Measurements from ENCODE around the gene TSKU. TPM values are rescaled to one million over a fixed set of nuclear protein-coding genes. Genes with fewer than 3 reads are reported as not detected.

TSKU gene
- total and polyA plus RNA-seq, 2 donors (not counting 1 experiment from before 2014, with no cell fraction given): 5.0 to 10.6 TPM

DNA sequence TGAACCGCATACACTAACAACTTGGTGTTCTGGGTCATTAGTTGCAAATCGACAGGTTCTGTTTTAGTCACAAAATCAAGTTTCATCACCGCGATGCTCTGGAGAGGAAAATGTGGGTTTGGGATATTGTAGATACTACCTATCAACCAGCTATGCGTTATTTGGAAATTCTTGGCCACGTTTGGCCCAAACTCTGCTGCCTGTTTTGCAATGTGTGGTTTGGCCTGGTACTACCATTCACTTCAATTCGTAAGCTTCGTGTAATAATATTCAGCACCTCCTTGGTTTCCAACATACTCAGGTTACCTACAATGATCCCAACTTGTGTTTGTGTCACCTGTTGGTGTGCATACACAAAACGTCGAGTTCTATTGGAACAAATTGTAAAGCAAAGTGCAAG lies 61.4 kb downstream of the TSKU start:
- DNase-seq (ENCODE audit: low read depth in 2 of 2): no peak
- Histone ChIP-seq H3K27me3 (ENCODE audit: control insufficient read depth, insufficient read depth, low read length) (peaks cover 14% of the 10 kb centered on the region), H3K4me3 (replicated peaks in 1 of 4; ENCODE audit: control extremely low read depth in 1 of 4, insufficient read depth in 1 of 4, low read depth in 3 of 4, low read length in 4 of 4) (no peak overlapping the region), H3K4me2 (ENCODE audit: extremely low read depth, insufficient read depth, low read length) (no peak overlapping the region), H3K9ac (ENCODE audit: insufficient read depth, low read length) (no peak overlapping the region), H2AFZ (ENCODE audit: low read length) (no peak overlapping the region), H3K27ac (ENCODE audit: insufficient read depth, low read length) (no peak overlapping the region), H4K20me1 (ENCODE audit: control insufficient read depth, extremely low read depth, insufficient read depth, low read length) (no peaks in the 10 kb centered on the region), H3K36me3 (ENCODE audit: control insufficient read depth, insufficient read depth, low read length) (no peaks in the 10 kb centered on the region), H3K9me3 (ENCODE audit: control insufficient read depth, insufficient read depth, low read depth, low read length) (no peaks in the 10 kb centered on the region), H3K4me1 (ENCODE audit: control insufficient read depth, extremely low read depth, insufficient read depth, low read length) (no peaks in the 10 kb centered on the region), H3K79me2 (ENCODE audit: control insufficient read depth, insufficient read depth, low read length) (no peaks in the 10 kb centered on the region)
- TF ChIP-seq CTCF (conservative IDR thresholded peaks at IDR 0.05 in 1 of 2, IDR thresholded peaks at IDR 0.05 in 1 of 2; ENCODE audit: low read depth in 1 of 2, low read length in 2 of 2) (no peak), EZH2 (IDR thresholded peaks at IDR 0.05; ENCODE audit: low read length, missing control alignments) (no peak)

DNA sequence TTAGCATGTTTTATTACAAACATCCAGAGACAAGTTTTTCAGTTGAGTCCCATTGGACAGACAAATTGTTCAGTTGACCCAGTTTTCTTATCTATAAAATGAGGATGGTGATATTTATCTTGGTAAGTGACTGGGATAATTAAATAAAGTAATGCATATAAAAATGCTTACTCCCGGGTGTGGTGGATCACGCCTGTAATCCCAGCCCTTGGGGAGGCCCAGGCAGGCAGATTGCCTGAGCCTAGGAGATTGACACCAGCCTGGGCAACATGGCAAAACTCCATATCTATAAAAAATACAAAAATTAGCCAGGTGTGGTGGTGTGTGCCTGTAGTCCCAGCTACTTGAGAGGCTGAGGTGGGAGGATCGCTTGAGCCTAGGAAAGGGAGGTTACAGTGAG lies 61.9 kb downstream of the TSKU start:
- DNase-seq (ENCODE audit: low read depth in 2 of 2): no peak
- peaks cover 12% of the 10 kb centered on the region for H3K27me3 ChIP-seq (ENCODE audit: control insufficient read depth, insufficient read depth, low read length)
- H3K36me3 ChIP-seq (ENCODE audit: control insufficient read depth, insufficient read depth, low read length): no peaks in the 10 kb centered on the region
- H3K79me2 ChIP-seq (ENCODE audit: control insufficient read depth, insufficient read depth, low read length): no peaks in the 10 kb centered on the region
- H2AFZ ChIP-seq (ENCODE audit: low read length): no peak overlapping the region
- H3K4me3 ChIP-seq (replicated peaks in 1 of 4; ENCODE audit: control extremely low read depth in 1 of 4, insufficient read depth in 1 of 4, low read depth in 3 of 4, low read length in 4 of 4): no peak overlapping the region
- no peak for TF ChIP-seq CTCF (conservative IDR thresholded peaks at IDR 0.05 in 1 of 2, IDR thresholded peaks at IDR 0.05 in 1 of 2; ENCODE audit: low read depth in 1 of 2, low read length in 2 of 2)
- no peak for TF ChIP-seq EZH2 (IDR thresholded peaks at IDR 0.05; ENCODE audit: low read length, missing control alignments)
- H4K20me1 ChIP-seq (ENCODE audit: control insufficient read depth, extremely low read depth, insufficient read depth, low read length): no peaks in the 10 kb centered on the region
- H3K27ac ChIP-seq (ENCODE audit: insufficient read depth, low read length): no peak overlapping the region
- no peak overlapping the region for H3K9ac ChIP-seq (ENCODE audit: insufficient read depth, low read length)
- no peaks in the 10 kb centered on the region for H3K9me3 ChIP-seq (ENCODE audit: control insufficient read depth, insufficient read depth, low read depth, low read length)
- H3K4me2 ChIP-seq (ENCODE audit: extremely low read depth, insufficient read depth, low read length): no peak overlapping the region
- H3K4me1 ChIP-seq (ENCODE audit: control insufficient read depth, extremely low read depth, insufficient read depth, low read length): no peaks in the 10 kb centered on the region

GRCh38 chr11:76846441-76846840 lies 63.3 kb downstream of the TSKU start:
- Histone ChIP-seq H3K27ac (ENCODE audit: insufficient read depth, low read length) (no peak overlapping the region), H2AFZ (ENCODE audit: low read length) (no peak overlapping the region), H3K4me3 (replicated peaks in 1 of 4; ENCODE audit: control extremely low read depth in 1 of 4, insufficient read depth in 1 of 4, low read depth in 3 of 4, low read length in 4 of 4) (no peak overlapping the region), H4K20me1 (ENCODE audit: control insufficient read depth, extremely low read depth, insufficient read depth, low read length) (no peaks in the 10 kb centered on the region), H3K4me2 (ENCODE audit: extremely low read depth, insufficient read depth, low read length) (no peak overlapping the region), H3K79me2 (ENCODE audit: control insufficient read depth, insufficient read depth, low read length) (no peaks in the 10 kb centered on the region), H3K27me3 (ENCODE audit: control insufficient read depth, insufficient read depth, low read length) (peaks cover 16% of the 10 kb centered on the region), H3K9me3 (ENCODE audit: control insufficient read depth, insufficient read depth, low read depth, low read length) (no peaks in the 10 kb centered on the region), H3K9ac (ENCODE audit: insufficient read depth, low read length) (no peak overlapping the region), H3K4me1 (ENCODE audit: control insufficient read depth, extremely low read depth, insufficient read depth, low read length) (no peaks in the 10 kb centered on the region), H3K36me3 (ENCODE audit: control insufficient read depth, insufficient read depth, low read length) (no peaks in the 10 kb centered on the region)
- no peak for TF ChIP-seq EZH2 (IDR thresholded peaks at IDR 0.05; ENCODE audit: low read length, missing control alignments)
- no peak for TF ChIP-seq CTCF (conservative IDR thresholded peaks at IDR 0.05 in 1 of 2, IDR thresholded peaks at IDR 0.05 in 1 of 2; ENCODE audit: low read depth in 1 of 2, low read length in 2 of 2)
- no peak for DNase-seq (ENCODE audit: low read depth in 2 of 2)

Other genes with a start within 250 kb of the TSKU start
- gene LRRC32, start 112.6 kb upstream of the TSKU start, total RNA-seq: 15.4 and 19.2 TPM in 2 replicates
- 18.9 and 103 TPM in 2 replicates for gene LRRC32, start 112.6 kb upstream of the TSKU start, polyA plus RNA-seq
- 5.6 and 6.1 TPM in 2 replicates for gene ACER3, start 77.6 kb downstream of the TSKU start, total RNA-seq
- gene ACER3, start 77.6 kb downstream of the TSKU start, polyA plus RNA-seq: 11.8 and 22.3 TPM in 2 replicates